ENCODE results near the gene DXO. TPM values are rescaled to one million over a fixed set of nuclear protein-coding genes. Genes with fewer than 3 reads are reported as not detected.

Gene DXO
- total and polyA plus RNA-seq, 2 of the 13 experiments (the other 11 are each of a cell fraction or from before 2014, with no cell fraction given), result 18.6 to 26.2 TPM

DNA sequence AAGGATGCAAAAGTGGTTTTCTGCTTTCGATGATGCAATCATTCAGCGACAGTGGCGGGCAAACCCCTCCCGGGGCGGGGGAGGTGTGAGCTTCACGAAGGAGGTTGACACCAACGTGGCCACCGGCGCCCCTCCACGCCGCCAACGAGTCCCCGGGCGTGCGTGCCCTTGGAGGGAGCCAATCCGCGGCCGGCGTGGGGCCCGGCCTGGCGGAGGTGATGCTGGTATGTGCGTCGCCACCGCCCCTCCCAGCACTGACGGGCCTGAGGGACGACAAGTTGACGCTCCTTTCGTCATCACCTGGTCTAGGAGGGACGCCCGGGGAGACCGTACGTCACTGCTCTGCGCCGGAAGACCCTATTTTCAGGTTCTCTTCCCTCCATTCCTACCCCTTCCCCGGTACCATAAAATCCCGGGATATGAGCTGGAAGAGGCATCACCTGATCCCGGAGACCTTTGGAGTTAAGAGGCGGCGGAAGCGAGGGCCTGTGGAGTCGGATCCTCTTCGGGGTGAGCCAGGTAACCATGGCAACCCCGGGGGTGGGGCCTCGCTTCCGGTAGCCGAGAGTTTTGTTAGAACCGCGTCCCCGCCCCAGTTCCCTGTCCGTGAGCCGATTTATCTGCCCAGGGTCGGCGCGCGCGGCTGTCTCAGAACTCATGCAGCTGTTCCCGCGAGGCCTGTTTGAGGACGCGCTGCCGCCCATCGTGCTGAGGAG is at the start of gene DXO (continued):
- TF ChIP-seq, protein P1, sequence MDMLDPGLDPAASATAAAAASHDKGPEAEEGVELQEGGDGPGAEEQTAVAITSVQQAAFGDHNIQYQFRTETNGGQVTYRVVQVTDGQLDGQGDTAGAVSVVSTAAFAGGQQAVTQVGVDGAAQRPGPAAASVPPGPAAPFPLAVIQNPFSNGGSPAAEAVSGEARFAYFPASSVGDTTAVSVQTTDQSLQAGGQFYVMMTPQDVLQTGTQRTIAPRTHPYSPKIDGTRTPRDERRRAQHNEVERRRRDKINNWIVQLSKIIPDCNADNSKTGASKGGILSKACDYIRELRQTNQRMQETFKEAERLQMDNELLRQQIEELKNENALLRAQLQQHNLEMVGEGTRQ (IDR thresholded peaks at IDR 0.05; ENCODE audit: low read depth, low read length), result peak; percentile 28; the same call in 1 of the 2 replicates
- TF ChIP-seq, protein P1 (CRISPR knock-in tag; IDR thresholded peaks at IDR 0.05; ENCODE audit: borderline replicate concordance), result peak; percentile 71; the same call in 1 of the 2 replicates
- TF ChIP-seq ZNF773 (CRISPR knock-in tag; IDR thresholded peaks at IDR 0.05; ENCODE audit: borderline replicate concordance), result no peak; the same call in 1 of the 2 replicates
- TF ChIP-seq, protein P2, sequence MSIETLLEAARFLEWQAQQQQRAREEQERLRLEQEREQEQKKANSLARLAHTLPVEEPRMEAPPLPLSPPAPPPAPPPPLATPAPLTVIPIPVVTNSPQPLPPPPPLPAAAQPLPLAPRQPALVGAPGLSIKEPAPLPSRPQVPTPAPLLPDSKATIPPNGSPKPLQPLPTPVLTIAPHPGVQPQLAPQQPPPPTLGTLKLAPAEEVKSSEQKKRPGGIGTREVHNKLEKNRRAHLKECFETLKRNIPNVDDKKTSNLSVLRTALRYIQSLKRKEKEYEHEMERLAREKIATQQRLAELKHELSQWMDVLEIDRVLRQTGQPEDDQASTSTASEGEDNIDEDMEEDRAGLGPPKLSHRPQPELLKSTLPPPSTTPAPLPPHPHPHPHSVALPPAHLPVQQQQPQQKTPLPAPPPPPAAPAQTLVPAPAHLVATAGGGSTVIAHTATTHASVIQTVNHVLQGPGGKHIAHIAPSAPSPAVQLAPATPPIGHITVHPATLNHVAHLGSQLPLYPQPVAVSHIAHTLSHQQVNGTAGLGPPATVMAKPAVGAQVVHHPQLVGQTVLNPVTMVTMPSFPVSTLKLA (IDR thresholded peaks at IDR 0.05), result peak; percentile 34
- TF ChIP-seq HMG20B (CRISPR knock-in tag; conservative IDR thresholded peaks at IDR 0.05), result no peak; the same call in 1 of the 2 replicates
- TF ChIP-seq, protein P3, sequence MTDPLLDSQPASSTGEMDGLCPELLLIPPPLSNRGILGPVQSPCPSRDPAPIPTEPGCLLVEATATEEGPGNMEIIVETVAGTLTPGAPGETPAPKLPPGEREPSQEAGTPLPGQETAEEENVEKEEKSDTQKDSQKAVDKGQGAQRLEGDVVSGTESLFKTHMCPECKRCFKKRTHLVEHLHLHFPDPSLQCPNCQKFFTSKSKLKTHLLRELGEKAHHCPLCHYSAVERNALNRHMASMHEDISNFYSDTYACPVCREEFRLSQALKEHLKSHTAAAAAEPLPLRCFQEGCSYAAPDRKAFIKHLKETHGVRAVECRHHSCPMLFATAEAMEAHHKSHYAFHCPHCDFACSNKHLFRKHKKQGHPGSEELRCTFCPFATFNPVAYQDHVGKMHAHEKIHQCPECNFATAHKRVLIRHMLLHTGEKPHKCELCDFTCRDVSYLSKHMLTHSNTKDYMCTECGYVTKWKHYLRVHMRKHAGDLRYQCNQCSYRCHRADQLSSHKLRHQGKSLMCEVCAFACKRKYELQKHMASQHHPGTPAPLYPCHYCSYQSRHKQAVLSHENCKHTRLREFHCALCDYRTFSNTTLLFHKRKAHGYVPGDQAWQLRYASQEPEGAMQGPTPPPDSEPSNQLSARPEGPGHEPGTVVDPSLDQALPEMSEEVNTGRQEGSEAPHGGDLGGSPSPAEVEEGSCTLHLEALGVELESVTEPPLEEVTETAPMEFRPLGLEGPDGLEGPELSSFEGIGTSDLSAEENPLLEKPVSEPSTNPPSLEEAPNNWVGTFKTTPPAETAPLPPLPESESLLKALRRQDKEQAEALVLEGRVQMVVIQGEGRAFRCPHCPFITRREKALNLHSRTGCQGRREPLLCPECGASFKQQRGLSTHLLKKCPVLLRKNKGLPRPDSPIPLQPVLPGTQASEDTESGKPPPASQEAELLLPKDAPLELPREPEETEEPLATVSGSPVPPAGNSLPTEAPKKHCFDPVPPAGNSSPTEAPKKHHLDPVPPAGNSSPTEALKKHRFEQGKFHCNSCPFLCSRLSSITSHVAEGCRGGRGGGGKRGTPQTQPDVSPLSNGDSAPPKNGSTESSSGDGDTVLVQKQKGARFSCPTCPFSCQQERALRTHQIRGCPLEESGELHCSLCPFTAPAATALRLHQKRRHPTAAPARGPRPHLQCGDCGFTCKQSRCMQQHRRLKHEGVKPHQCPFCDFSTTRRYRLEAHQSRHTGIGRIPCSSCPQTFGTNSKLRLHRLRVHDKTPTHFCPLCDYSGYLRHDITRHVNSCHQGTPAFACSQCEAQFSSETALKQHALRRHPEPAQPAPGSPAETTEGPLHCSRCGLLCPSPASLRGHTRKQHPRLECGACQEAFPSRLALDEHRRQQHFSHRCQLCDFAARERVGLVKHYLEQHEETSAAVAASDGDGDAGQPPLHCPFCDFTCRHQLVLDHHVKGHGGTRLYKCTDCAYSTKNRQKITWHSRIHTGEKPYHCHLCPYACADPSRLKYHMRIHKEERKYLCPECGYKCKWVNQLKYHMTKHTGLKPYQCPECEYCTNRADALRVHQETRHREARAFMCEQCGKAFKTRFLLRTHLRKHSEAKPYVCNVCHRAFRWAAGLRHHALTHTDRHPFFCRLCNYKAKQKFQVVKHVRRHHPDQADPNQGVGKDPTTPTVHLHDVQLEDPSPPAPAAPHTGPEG (CRISPR knock-in tag; IDR thresholded peaks at IDR 0.05), result no peak; the same call in 1 of the 2 replicates
- TF ChIP-seq ZNF329 (CRISPR knock-in tag; IDR thresholded peaks at IDR 0.05; ENCODE audit: low read depth), result peak; percentile 75
- TF ChIP-seq KLF11 (CRISPR knock-in tag; IDR thresholded peaks at IDR 0.05), result 0 out of 2 replicates have a peak, but pooled peaks have one; percentile 51
- TF ChIP-seq ZNF224 (CRISPR knock-in tag; IDR thresholded peaks at IDR 0.05), result peak; percentile 66; the same call in 1 of the 2 replicates
- TF ChIP-seq ZNF546 (CRISPR knock-in tag; conservative IDR thresholded peaks at IDR 0.05), result no peak
- TF ChIP-seq, protein P4, sequence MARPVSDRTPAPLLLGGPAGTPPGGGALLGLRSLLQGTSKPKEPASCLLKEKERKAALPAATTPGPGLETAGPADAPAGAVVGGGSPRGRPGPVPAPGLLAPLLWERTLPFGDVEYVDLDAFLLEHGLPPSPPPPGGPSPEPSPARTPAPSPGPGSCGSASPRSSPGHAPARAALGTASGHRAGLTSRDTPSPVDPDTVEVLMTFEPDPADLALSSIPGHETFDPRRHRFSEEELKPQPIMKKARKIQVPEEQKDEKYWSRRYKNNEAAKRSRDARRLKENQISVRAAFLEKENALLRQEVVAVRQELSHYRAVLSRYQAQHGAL (CRISPR knock-in tag; IDR thresholded peaks at IDR 0.05; ENCODE audit: not compliant biosample characterization), result peak; percentile 15
- TF ChIP-seq, protein P5, sequence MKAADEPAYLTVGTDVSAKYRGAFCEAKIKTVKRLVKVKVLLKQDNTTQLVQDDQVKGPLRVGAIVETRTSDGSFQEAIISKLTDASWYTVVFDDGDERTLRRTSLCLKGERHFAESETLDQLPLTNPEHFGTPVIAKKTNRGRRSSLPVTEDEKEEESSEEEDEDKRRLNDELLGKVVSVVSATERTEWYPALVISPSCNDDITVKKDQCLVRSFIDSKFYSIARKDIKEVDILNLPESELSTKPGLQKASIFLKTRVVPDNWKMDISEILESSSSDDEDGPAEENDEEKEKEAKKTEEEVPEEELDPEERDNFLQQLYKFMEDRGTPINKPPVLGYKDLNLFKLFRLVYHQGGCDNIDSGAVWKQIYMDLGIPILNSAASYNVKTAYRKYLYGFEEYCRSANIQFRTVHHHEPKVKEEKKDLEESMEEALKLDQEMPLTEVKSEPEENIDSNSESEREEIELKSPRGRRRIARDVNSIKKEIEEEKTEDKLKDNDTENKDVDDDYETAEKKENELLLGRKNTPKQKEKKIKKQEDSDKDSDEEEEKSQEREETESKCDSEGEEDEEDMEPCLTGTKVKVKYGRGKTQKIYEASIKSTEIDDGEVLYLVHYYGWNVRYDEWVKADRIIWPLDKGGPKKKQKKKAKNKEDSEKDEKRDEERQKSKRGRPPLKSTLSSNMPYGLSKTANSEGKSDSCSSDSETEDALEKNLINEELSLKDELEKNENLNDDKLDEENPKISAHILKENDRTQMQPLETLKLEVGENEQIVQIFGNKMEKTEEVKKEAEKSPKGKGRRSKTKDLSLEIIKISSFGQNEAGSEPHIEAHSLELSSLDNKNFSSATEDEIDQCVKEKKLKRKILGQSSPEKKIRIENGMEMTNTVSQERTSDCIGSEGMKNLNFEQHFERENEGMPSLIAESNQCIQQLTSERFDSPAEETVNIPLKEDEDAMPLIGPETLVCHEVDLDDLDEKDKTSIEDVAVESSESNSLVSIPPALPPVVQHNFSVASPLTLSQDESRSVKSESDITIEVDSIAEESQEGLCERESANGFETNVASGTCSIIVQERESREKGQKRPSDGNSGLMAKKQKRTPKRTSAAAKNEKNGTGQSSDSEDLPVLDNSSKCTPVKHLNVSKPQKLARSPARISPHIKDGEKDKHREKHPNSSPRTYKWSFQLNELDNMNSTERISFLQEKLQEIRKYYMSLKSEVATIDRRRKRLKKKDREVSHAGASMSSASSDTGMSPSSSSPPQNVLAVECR (CRISPR knock-in tag; IDR thresholded peaks at IDR 0.05; ENCODE audit: borderline replicate concordance), result peak; percentile 99
- TF ChIP-seq HDAC2 (CRISPR knock-in tag; IDR thresholded peaks at IDR 0.05), result peak; percentile 89

Measured in HepG2 (cell line).